Measurements from ENCODE around the gene NAA35.

Gene NAA35

GRCh38 chr9:86069206-86069869, 128.4 kb downstream of the NAA35 start:
- DNase-seq: no peak
